Measurements from ENCODE around the gene GALNTL6.
"Not testable (repeated sequence)": the region's sequence is repeated elsewhere in the genome, so short reads cannot be mapped to it uniquely, and the experiment has no call there.

GALNTL6 gene

GRCh38 chr4:172791841-172792240 lies 978.6 kb downstream of the GALNTL6 start:
- no peak for DNase-seq (ENCODE audit: low read depth in 2 of 2)
- TF ChIP-seq CTCF (IDR thresholded peaks at IDR 0.05; ENCODE audit: low read depth, low read length) = no peak
- H3K4me3 ChIP-seq (replicated peaks in 1 of 2; ENCODE audit: low read depth in 2 of 2, low read length in 2 of 2) = no peak overlapping the region

GRCh38 chr4:172793565-172794306 lies 980.5 kb downstream of the GALNTL6 start:
- no peak overlapping the region for H3K4me3 ChIP-seq (replicated peaks in 1 of 2; ENCODE audit: low read depth in 2 of 2, low read length in 2 of 2)
- no peak for TF ChIP-seq CTCF (IDR thresholded peaks at IDR 0.05; ENCODE audit: low read depth, low read length)
- DNase-seq (ENCODE audit: low read depth in 2 of 2) = no peak

GRCh38 chr4:172794307-172794703 lies 981.1 kb downstream of the GALNTL6 start:
- H3K4me3 ChIP-seq (replicated peaks in 1 of 2; ENCODE audit: low read depth in 2 of 2, low read length in 2 of 2) = no peak overlapping the region
- TF ChIP-seq CTCF (IDR thresholded peaks at IDR 0.05; ENCODE audit: low read depth, low read length) = no peak
- no peak for DNase-seq (ENCODE audit: low read depth in 2 of 2)

- not testable (repeated sequence) for DNase-seq (ENCODE audit: low read depth in 2 of 2); H3K4me3 ChIP-seq (replicated peaks in 1 of 2; ENCODE audit: low read depth in 2 of 2, low read length in 2 of 2)
These were observed 984.1 kb downstream of the GALNTL6 start for GRCh38 chr4:172797281-172797680.

GRCh38 chr4:172802032-172802431 lies 988.8 kb downstream of the GALNTL6 start:
- H3K4me3 ChIP-seq (replicated peaks in 1 of 2; ENCODE audit: low read depth in 2 of 2, low read length in 2 of 2) = no peak overlapping the region
- no peak for DNase-seq (ENCODE audit: low read depth in 2 of 2)
- no peak for TF ChIP-seq CTCF (IDR thresholded peaks at IDR 0.05; ENCODE audit: low read depth, low read length)

GRCh38 chr4:172806841-172807240 lies 993.6 kb downstream of the GALNTL6 start:
- H3K4me3 ChIP-seq (replicated peaks in 1 of 2; ENCODE audit: low read depth in 2 of 2, low read length in 2 of 2) = no peak overlapping the region
- no peak for TF ChIP-seq CTCF (IDR thresholded peaks at IDR 0.05; ENCODE audit: low read depth, low read length)
- no peak for DNase-seq (ENCODE audit: low read depth in 2 of 2)

GRCh38 chr4:172808196-172808595 lies 995.0 kb downstream of the GALNTL6 start:
- DNase-seq (ENCODE audit: low read depth in 2 of 2) = no peak
- H3K4me3 ChIP-seq (replicated peaks in 1 of 2; ENCODE audit: low read depth in 2 of 2, low read length in 2 of 2) = no peak overlapping the region
- no peak for TF ChIP-seq CTCF (IDR thresholded peaks at IDR 0.05; ENCODE audit: low read depth, low read length)

Data from cardiac fibroblast (primary cell).